ENCODE data around the gene DYRK2.

GRCh38 chr12:67649570-67650387 lies 1.2 kb downstream of the DYRK2 start:
- TF ChIP-seq POLR2A (IDR thresholded peaks at IDR 0.05) (no peak), CTCF (IDR thresholded peaks at IDR 0.05) (no peak)
